Mucosa of rectum (tissue), 2 donors: Measurements from ENCODE around the gene GLIS1.

Experiments
- H3K27ac ChIP-seq, 2 donors: one replicate each; pipeline ENCODE4 v1.7.0; 2013; ENCODE audit warnings: inconsistent platforms in 2 of 2, low read depth in 2 of 2, low read length in 2 of 2
- H3K27me3 ChIP-seq, 2 donors: one replicate each; pipeline ENCODE4 v1.7.0; 2013; ENCODE audit warnings: low read length in 2 of 2; ENCODE audit not compliant: control insufficient read depth in 2 of 2, insufficient read depth in 2 of 2
- H3K36me3 ChIP-seq, 2 donors: one replicate each; pipeline ENCODE4 v1.7.0; 2013; ENCODE audit warnings: low read length in 2 of 2; ENCODE audit not compliant: control insufficient read depth in 2 of 2, insufficient read depth in 2 of 2
- H3K4me1 ChIP-seq, 2 donors: one replicate each; pipeline ENCODE4 v1.7.0; 2013; ENCODE audit warnings: low read length in 2 of 2, mild to moderate bottlenecking in 1 of 2; ENCODE audit not compliant: control insufficient read depth in 2 of 2, insufficient read depth in 2 of 2
- H3K4me3 ChIP-seq, 2 donors: one replicate each; pipeline ENCODE4 v1.7.0; 2013; ENCODE audit warnings: low read length in 2 of 2
- H3K9ac ChIP-seq, 2 donors: one replicate each; pipeline ENCODE4 v1.7.0; 2013; ENCODE audit warnings: low read length in 2 of 2, low read depth in 1 of 2, mild to moderate bottlenecking in 1 of 2
- H3K9me3 ChIP-seq, 2 donors: one replicate each; pipeline ENCODE4 v1.7.0; 2013; ENCODE audit warnings: low read length in 2 of 2; ENCODE audit not compliant: control insufficient read depth in 2 of 2
- donor health status: healthy.
- donor health status: Normal muscosa, but diverticular disease.

Gene GLIS1

GRCh38 chr1:53524428-53525375 is 214.3 kb downstream of the GLIS1 start:
- Histone ChIP-seq H3K4me3 (no peak overlapping the region), H3K27me3 (no peaks in the 10 kb centered on the region), H3K9me3 (no peaks in the 10 kb centered on the region), H3K9ac (no peak overlapping the region), H3K36me3 (no peaks in the 10 kb centered on the region), H3K27ac (no peak overlapping the region), H3K4me1 (no peaks in the 10 kb centered on the region)

DNA sequence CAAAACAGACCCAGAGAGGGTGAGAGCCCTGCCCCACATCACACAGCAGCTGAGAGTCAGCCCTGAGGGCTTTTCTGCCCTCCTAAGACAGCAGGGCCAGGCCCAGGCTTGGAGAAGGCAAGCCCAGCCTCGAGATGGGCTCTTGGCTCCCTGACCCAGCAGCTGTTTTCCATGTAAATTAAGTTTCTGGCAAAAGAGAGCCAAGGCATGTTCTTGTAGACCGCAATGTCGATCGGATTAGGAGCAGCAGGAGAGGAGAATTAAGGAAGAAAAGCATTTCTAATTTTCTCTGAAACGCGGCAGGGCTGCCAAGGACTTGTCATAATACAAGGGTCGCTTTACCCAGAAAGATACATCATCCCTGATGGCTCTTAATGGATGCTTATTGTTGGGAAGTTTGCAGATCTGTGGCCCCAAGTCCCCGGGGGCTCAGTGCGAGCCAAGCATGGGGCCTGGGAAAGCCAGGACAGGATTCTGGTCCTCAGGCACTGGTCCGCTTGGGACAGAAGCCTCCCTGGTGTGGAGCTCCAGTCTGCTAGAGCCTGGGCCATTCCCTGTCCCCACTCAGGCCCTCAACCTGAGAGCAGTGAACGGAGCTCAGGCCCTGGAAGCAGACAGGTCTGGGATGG is 216.9 kb downstream of the GLIS1 start:
- Histone ChIP-seq H3K27ac (no peak overlapping the region), H3K4me3 (no peak overlapping the region), H3K9ac (no peak overlapping the region), H3K4me1 (no peaks in the 10 kb centered on the region), H3K36me3 (no peaks in the 10 kb centered on the region), H3K27me3 (no peaks in the 10 kb centered on the region), H3K9me3 (no peaks in the 10 kb centered on the region)

DNA sequence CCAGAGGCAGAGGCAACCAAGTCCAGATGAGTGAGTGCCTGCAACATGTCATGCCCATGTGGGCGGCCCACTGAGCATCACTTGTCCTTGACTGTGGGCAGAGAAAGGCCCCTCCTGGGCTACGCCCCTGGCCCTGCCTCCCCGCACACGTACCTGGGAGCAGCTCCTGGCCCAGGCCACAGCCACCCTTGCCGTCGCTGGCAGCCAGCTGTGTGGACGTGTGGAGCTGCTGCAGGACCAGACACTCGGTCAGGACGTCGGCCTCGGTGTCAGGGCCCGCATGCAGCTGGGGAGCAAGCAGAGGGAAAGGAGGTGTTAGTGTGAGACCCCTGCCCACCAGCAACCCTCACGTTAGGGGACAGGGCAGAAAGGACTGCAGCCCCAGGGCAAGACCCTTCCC is 218.5 kb downstream of the GLIS1 start:
- Histone ChIP-seq H3K27me3 (no peaks in the 10 kb centered on the region), H3K4me1 (no peaks in the 10 kb centered on the region), H3K27ac (no peak overlapping the region)

GRCh38 chr1:53519421-53519820 is 219.5 kb downstream of the GLIS1 start:
- Histone ChIP-seq H3K9ac (no peak overlapping the region), H3K36me3 (no peaks in the 10 kb centered on the region), H3K4me1 (no peaks in the 10 kb centered on the region), H3K4me3 (no peak overlapping the region), H3K9me3 (no peaks in the 10 kb centered on the region), H3K27me3 (no peaks in the 10 kb centered on the region), H3K27ac (no peak overlapping the region)

More for the DNA sequence above, 218.5 kb downstream of the GLIS1 start:
- Histone ChIP-seq H3K4me3 (no peak overlapping the region), H3K9ac (no peak overlapping the region), H3K9me3 (no peaks in the 10 kb centered on the region), H3K36me3 (no peaks in the 10 kb centered on the region)

DNA sequence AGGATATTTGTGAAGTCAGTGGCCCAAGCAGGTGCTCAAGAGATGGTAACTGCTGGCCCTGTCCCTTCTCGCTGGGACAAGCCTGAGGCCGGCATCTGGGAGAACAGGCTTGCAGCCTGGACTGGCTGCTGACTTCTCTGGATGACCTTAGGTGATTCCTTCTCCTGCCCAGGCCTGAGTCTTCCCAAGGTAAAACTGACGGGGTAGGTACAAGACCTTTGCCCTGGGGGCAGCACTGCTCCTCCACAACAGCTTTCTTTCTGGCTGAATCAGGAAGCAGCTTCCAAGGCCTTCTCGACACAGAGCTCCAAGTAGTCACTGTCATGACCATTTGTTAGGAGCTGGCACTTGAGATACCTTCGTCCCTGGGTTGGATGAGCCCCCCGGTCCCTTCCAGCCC is 220.2 kb downstream of the GLIS1 start:
- Histone ChIP-seq H3K9ac (no peak overlapping the region), H3K4me1 (no peaks in the 10 kb centered on the region), H3K4me3 (no peak overlapping the region), H3K36me3 (no peaks in the 10 kb centered on the region), H3K27ac (no peak overlapping the region), H3K27me3 (no peaks in the 10 kb centered on the region), H3K9me3 (no peaks in the 10 kb centered on the region)

DNA sequence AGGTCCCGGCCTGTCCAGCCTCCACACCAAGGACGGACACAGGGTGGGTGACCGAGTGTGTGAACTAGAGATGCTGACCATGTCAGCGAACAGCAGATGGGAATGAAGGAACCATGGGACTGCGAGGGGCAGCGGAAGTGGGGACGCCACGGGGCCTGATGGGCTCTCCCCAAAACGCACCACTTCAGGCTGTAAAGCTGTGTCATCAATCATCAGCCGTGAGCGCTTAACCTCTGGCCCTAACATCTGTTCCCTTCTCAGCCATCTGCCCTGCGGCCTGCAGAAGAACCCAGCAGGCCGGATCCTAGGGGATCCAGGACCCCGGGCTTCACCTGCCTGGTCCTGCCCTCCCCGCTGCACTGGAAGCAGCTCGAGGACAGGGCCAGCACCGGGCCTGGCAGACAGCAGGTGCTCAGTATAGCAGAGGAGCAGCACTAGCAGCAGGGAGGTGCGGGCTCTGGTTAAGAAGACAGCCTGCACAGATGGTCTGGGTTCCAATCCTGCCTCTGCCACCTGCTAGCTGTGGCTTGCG is 221.1 kb downstream of the GLIS1 start:
- H3K36me3 ChIP-seq = no peaks in the 10 kb centered on the region
- H3K4me3 ChIP-seq = no peak overlapping the region
- no peaks in the 10 kb centered on the region for H3K4me1 ChIP-seq
- no peaks in the 10 kb centered on the region for H3K9me3 ChIP-seq
- H3K27ac ChIP-seq = no peak overlapping the region
- no peak overlapping the region for H3K9ac ChIP-seq
- no peaks in the 10 kb centered on the region for H3K27me3 ChIP-seq

DNA sequence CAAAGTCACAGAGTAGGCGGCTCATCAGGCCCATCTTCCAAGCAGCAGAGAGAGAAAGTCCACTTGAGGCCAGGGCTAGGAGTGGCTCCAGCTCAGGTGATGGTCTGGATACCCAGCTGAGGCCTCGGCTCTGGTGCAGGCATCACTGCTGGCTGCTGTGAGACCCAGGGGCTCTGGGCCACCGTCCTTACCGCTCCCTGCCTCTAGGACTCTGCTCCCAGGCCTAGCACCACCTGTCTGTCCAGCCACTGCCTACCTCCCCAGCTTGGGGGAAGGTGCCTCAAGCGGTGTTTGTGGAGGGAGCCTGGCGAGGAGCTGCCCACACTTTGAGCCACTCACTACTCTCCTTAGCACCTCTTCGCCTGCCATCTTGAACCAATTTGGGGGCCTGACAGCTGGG is 221.9 kb downstream of the GLIS1 start:
- Histone ChIP-seq H3K9me3 (no peaks in the 10 kb centered on the region), H3K36me3 (no peaks in the 10 kb centered on the region), H3K4me3 (no peak overlapping the region), H3K27ac (no peak overlapping the region), H3K4me1 (no peaks in the 10 kb centered on the region), H3K9ac (no peak overlapping the region), H3K27me3 (no peaks in the 10 kb centered on the region)

DNA sequence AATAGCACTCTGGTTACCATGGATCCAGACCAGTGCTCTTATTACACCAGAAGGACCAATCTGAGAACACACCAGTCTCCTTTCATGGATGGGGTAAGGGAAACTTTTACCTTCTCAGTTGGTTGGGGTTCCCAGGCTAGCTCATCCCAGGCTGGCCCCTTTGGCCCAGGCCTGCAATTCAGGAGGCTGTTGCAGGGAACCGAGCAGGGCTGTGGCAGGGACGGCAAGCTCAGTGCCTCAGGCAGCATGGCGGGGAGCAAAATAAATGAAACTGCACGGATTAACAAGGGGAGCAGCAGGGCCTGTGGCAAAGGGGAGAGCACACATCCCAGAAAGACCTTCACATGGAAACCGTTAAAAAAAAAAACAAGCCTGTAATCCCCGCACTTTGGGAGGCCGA is 222.8 kb downstream of the GLIS1 start:
- Histone ChIP-seq H3K9ac (no peak overlapping the region), H3K27ac (no peak overlapping the region), H3K36me3 (no peaks in the 10 kb centered on the region), H3K27me3 (no peaks in the 10 kb centered on the region), H3K4me1 (no peaks in the 10 kb centered on the region), H3K9me3 (no peaks in the 10 kb centered on the region), H3K4me3 (no peak overlapping the region)

DNA sequence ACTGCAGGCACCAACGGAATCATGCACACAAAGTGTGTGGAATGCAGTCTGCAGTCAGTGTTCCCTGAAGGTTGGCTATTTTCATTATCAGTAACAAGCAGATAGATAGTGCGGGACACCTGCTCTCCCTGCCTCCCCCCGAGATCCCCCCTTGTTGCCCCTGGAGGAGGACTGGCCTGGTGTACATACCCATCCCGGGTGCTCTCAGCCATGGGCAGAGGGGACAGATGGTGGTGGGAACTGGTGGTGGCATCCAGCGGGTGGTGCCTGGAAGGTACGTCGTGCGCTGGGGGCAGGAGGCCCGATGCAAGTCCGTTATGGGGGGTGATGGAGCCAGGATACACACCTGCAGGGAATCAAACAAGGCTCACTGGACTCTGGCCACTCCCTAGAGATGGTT is 224.5 kb downstream of the GLIS1 start:
- Histone ChIP-seq H3K9ac (no peak overlapping the region), H3K36me3 (no peaks in the 10 kb centered on the region), H3K27ac (no peak overlapping the region), H3K4me1 (no peaks in the 10 kb centered on the region), H3K4me3 (no peak overlapping the region), H3K27me3 (no peaks in the 10 kb centered on the region), H3K9me3 (no peaks in the 10 kb centered on the region)

- Histone ChIP-seq H3K4me3 (no peak overlapping the region), H3K4me1 (no peaks in the 10 kb centered on the region), H3K27me3 (no peaks in the 10 kb centered on the region), H3K9me3 (no peaks in the 10 kb centered on the region), H3K36me3 (no peaks in the 10 kb centered on the region), H3K9ac (no peak overlapping the region), H3K27ac (no peak overlapping the region)
Observed at GRCh38 chr1:53513846-53514245, 225.1 kb downstream of the GLIS1 start.
